ENCODE results near the gene ZNF71.

Gene ZNF71

GRCh38 chr19:56594783-56595547 lies at the start of gene ZNF71:
ZNF71 (plus strand) TSS chr19:56595302; CDS start chr19:56601559, 6,257 bp downstream.
- peak; percentile 76 to 85 (median 82) for DNase-seq (ENCODE audit: low read depth in 3 of 3)

- DNase-seq (ENCODE audit: low read depth in 3 of 3), result no peak
These were observed 47.6 kb upstream of the ZNF71 start for GRCh38 chr19:56547535-56547934.

GRCh38 chr19:56554272-56554869 lies 40.7 kb upstream of the ZNF71 start:
- no peak for DNase-seq (ENCODE audit: low read depth in 3 of 3)

- DNase-seq (ENCODE audit: low read depth in 3 of 3), result no peak
These were observed 32.3 kb upstream of the ZNF71 start for GRCh38 chr19:56562766-56563165.

GRCh38 chr19:56566904-56567273 lies 28.2 kb upstream of the ZNF71 start:
- DNase-seq (ENCODE audit: low read depth in 3 of 3), result peak in 2 of 3 donors; percentile 12 to 36

- peak; percentile 73 to 83 (median 80) for DNase-seq (ENCODE audit: low read depth in 3 of 3)
These were observed 27.6 kb upstream of the ZNF71 start, which contains the start of gene ZNF470 for GRCh38 chr19:56567274-56568120. ZNF470 (plus strand) TSS chr19:56567468; CDS start chr19:56570312, 2,844 bp downstream.

- no peak for DNase-seq (ENCODE audit: low read depth in 3 of 3)
These were observed 22.5 kb upstream of the ZNF71 start for GRCh38 chr19:56572589-56572988.

- DNase-seq (ENCODE audit: low read depth in 3 of 3), result no peak
These were observed 21.2 kb upstream of the ZNF71 start for GRCh38 chr19:56573914-56574313.

- DNase-seq (ENCODE audit: low read depth in 3 of 3), result no peak
These were observed 17.1 kb upstream of the ZNF71 start for GRCh38 chr19:56577719-56578602.

GRCh38 chr19:56594446-56594782 lies 688 bp upstream of the ZNF71 start:
- DNase-seq (ENCODE audit: low read depth in 3 of 3), result no peak

- DNase-seq (ENCODE audit: low read depth in 3 of 3), result no peak
These were observed 422 bp downstream of the ZNF71 start for GRCh38 chr19:56595548-56595899.

- no peak for DNase-seq (ENCODE audit: low read depth in 3 of 3)
These were observed 1.6 kb downstream of the ZNF71 start for GRCh38 chr19:56596676-56597075.

GRCh38 chr19:56597696-56598095 lies 2.6 kb downstream of the ZNF71 start:
- no peak for DNase-seq (ENCODE audit: low read depth in 3 of 3)

GRCh38 chr19:56601375-56601774 lies 6.3 kb downstream of the ZNF71 start:
- DNase-seq (ENCODE audit: low read depth in 3 of 3), result no peak

GRCh38 chr19:56603829-56604228 lies 8.7 kb downstream of the ZNF71 start:
- no peak for DNase-seq (ENCODE audit: low read depth in 3 of 3)

- DNase-seq (ENCODE audit: low read depth in 3 of 3), result no peak
These were observed 13.3 kb downstream of the ZNF71 start for GRCh38 chr19:56608274-56608964.

GRCh38 chr19:56611288-56611687 lies 16.2 kb downstream of the ZNF71 start:
- no peak for DNase-seq (ENCODE audit: low read depth in 3 of 3)

- no peak for DNase-seq (ENCODE audit: low read depth in 3 of 3)
These were observed 17.6 kb downstream of the ZNF71 start for GRCh38 chr19:56612737-56613136.

- no peak for DNase-seq (ENCODE audit: low read depth in 3 of 3)
These were observed 18.5 kb downstream of the ZNF71 start for GRCh38 chr19:56613639-56614038.

- no peak for DNase-seq (ENCODE audit: low read depth in 3 of 3)
These were observed 22.4 kb downstream of the ZNF71 start for GRCh38 chr19:56617531-56617930.

GRCh38 chr19:56619121-56619520 lies 24.0 kb downstream of the ZNF71 start:
- no peak for DNase-seq (ENCODE audit: low read depth in 3 of 3)

All from stimulated activated CD4-positive, alpha-beta T cell treated with anti-CD3 and anti-CD28 coated beads, TNF-alpha, amount 100 ng/mL, for 48 hours (primary cell).